Ishikawa (cell line): ENCODE results near the gene TSEN15.

Experiments
- CEBPB ChIP-seq: IDR thresholded peaks from 2 replicates; pipeline ENCODE4 v1.6.1; 2012
- CREB1 ChIP-seq: IDR thresholded peaks from 2 replicates; pipeline ENCODE4 v1.6.1; 2012; ENCODE audit warnings: low read depth
- EGR1 ChIP-seq: IDR thresholded peaks from 2 replicates; pipeline ENCODE4 v1.6.1; 2012
- FOXM1 ChIP-seq: IDR thresholded peaks from 2 replicates; pipeline ENCODE4 v1.6.1; 2012; ENCODE audit warnings: low read depth, borderline replicate concordance
- MAX ChIP-seq: IDR thresholded peaks from 2 replicates; pipeline ENCODE4 v1.6.1; 2012
- NFIC ChIP-seq: IDR thresholded peaks from 2 replicates; pipeline ENCODE4 v1.6.1; 2012
- REST ChIP-seq: IDR thresholded peaks from 2 replicates; pipeline ENCODE4 v1.6.1; 2012; ENCODE audit warnings: low read depth, mild to moderate bottlenecking
- TAF1 ChIP-seq: IDR thresholded peaks from 2 replicates; pipeline ENCODE4 v1.6.1; 2012; ENCODE audit warnings: low read depth, mild to moderate bottlenecking
- TCF12 ChIP-seq: IDR thresholded peaks from 2 replicates; pipeline ENCODE4 v1.6.1; 2012; ENCODE audit warnings: low read depth
- YY1 ChIP-seq: IDR thresholded peaks from 2 replicates; pipeline ENCODE4 v1.6.1; 2012; ENCODE audit warnings: low read depth

- TF ChIP-seq TAF1 (no peak), MAX (no peak), YY1 (no peak), TCF12 (no peak), FOXM1 (no peak), NFIC (no peak), EGR1 (no peak), CREB1 (no peak), CEBPB (no peak), REST (no peak)
Measured at GRCh38 chr1:184044603-184045376, 6.7 kb upstream of the TSEN15 start.
